ENCODE data around the gene RNU6-1.

DNA sequence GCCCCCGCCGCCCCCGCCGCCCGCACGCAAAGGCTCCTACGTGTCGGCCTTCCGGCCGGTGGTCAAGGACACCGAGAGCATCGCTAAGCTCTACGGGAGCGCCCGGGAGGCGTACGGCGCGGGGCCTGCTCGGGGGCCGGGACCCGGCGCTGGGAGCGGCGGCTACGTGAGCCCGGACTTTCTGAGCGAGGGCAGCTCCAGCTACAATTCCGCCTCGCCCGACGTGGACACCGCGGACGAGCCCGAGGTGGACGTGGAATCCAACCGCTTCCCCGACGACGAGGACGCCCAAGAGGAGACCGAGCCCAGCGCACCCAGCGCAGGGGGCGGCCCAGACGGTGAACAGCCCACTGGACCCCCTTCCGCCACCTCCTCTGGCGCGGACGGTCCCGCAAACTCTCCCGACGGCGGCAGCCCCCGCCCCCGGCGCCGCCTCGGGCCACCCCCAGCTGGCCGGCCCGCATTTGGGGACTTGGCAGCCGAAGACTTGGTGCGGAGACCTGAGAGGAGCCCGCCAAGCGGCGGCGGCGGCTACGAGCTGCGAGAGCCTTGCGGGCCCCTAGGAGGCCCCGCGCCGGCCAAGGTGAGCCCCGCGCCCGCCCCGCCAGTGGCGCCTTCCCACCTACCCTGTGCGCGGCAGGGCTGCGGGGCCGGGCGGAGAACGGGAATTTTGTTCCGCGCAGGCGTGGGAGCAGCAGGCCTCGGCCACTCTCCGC, 12.1 kb downstream of the RNU6-1 start:
- TF ChIP-seq POLR2A (IDR thresholded peaks at IDR 0.05) = no peak
- no peak for TF ChIP-seq CTCF (IDR thresholded peaks at IDR 0.05)
- TF ChIP-seq POLR2AphosphoS5 (IDR thresholded peaks at IDR 0.05) = no peak

All from upper lobe of left lung (tissue), 4 donors.